ENCODE results near the gene FAM118B.

GRCh38 chr11:126162306-126163030 lies 49.1 kb upstream of the FAM118B start:
- TF ChIP-seq, protein P1, sequence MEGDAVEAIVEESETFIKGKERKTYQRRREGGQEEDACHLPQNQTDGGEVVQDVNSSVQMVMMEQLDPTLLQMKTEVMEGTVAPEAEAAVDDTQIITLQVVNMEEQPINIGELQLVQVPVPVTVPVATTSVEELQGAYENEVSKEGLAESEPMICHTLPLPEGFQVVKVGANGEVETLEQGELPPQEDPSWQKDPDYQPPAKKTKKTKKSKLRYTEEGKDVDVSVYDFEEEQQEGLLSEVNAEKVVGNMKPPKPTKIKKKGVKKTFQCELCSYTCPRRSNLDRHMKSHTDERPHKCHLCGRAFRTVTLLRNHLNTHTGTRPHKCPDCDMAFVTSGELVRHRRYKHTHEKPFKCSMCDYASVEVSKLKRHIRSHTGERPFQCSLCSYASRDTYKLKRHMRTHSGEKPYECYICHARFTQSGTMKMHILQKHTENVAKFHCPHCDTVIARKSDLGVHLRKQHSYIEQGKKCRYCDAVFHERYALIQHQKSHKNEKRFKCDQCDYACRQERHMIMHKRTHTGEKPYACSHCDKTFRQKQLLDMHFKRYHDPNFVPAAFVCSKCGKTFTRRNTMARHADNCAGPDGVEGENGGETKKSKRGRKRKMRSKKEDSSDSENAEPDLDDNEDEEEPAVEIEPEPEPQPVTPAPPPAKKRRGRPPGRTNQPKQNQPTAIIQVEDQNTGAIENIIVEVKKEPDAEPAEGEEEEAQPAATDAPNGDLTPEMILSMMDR (IDR thresholded peaks at IDR 0.05), result no peak
- TF ChIP-seq POLR2A (IDR thresholded peaks at IDR 0.05), result no peak

Measured in body of pancreas (tissue), 4 donors.